H1 (cell line): ENCODE measurements around the gene ACACA. TPM values are rescaled to one million over a fixed set of nuclear protein-coding genes. Genes with fewer than 3 reads are reported as not detected.

Experiments
- HDAC2 ChIP-seq, 2 experiments: fragments of 300-600 bp in 1 of 2; sonication (generic) in 1 of 2; IDR thresholded peaks; 2 replicates each; pipeline ENCODE4 v1.6.1; 2011 to 2012; ENCODE audit warnings: low read depth in 2 of 2, low read length in 2 of 2, mild to moderate bottlenecking in 2 of 2, moderate library complexity in 2 of 2, borderline replicate concordance in 1 of 2, inconsistent platforms in 1 of 2
- POLR2A ChIP-seq, 2 experiments: IDR thresholded peaks; 1 replicate in 1 of 2; 2 replicates in 1 of 2; pipeline ENCODE4 v1.6.1; 2011; ENCODE audit warnings: low read depth in 2 of 2, low read length in 2 of 2, mild to moderate bottlenecking in 2 of 2; ENCODE audit errors: control extremely low read depth in 1 of 2
- polyA plus RNA-seq, 7 experiments: library from polyadenylated mRNA; depleted of rRNA in 3 of 7; stranded (reverse) in 5 of 7; unstranded in 2 of 7; fragments of >200 nt in 5 of 7; fragments of 200-250 nt in 2 of 7; gene quantifications; 1 replicate in 5 of 7; 2 replicates in 1 of 7; 4 replicates in 1 of 7; pipeline versions ENCODE4 v1.2.1 to v1.2.3, GENCODE V29; 2011 to 2013; ENCODE audit warnings: missing spikeins in 2 of 7, mixed read lengths in 2 of 7
- total RNA-seq: library from RNA; stranded (reverse); fragmentation: NEBNext Ultra II Directional; extraction: Animal tissue kit (Norgen Biotek cat#: 25700); gene quantifications from 2 replicates; pipeline ENCODE4 v1.2.1, GENCODE V29; 2021

Gene ACACA
- total and polyA plus RNA-seq, 2 of the 8 experiments (the other 6 are each of a cell fraction or from before 2014, with no cell fraction given) = 74.0 to 160 TPM

- no peak for TF ChIP-seq HDAC2 (IDR thresholded peaks at IDR 0.05; ENCODE audit: borderline replicate concordance in 1 of 2, low read depth in 2 of 2, low read length in 2 of 2)
- no peak for TF ChIP-seq POLR2A (IDR thresholded peaks at IDR 0.05; ENCODE audit: control extremely low read depth in 1 of 2, low read depth in 2 of 2, low read length in 2 of 2)
Measured at GRCh38 chr17:37069087-37069486, 337.5 kb downstream of the ACACA start (continued).
